Panc1 (cell line): ENCODE measurements around the gene GHDC. TPM values are rescaled to one million over a fixed set of nuclear protein-coding genes. Genes with fewer than 3 reads are reported as not detected.
A peak's percentile ranks its signal among the peaks of the same experiment; 100 is the strongest.

Experiments used
- ATAC-seq: fragments of 200-7000 bp; cut with Tn5 transposase; 2 replicates; pipeline ENCODE4 v1.9.1; 2020; ENCODE audit warnings: mild to moderate bottlenecking, moderate library complexity
- BruUV-seq: library from RNA; stranded (reverse); fragments of 400-500 nt; replicated peaks from 2 replicates; lab custom pipeline; 2021; lab: Mats Ljungman, UMichigan
- CTCF ChIA-PET: fragments of 300-600 bp; sonication (Branson Sonifier 250); formaldehyde crosslinking; loops from one replicate; lab custom pipeline; 2022; ENCODE audit warnings: antibody characterized with exemption; lab: Charles Lee
- POLR2A ChIA-PET: fragments of 300-600 bp; sonication (Branson Sonifier 250); formaldehyde crosslinking; loops from one replicate; lab custom pipeline; 2022; ENCODE audit warnings: antibody characterized with exemption; lab: Charles Lee
- DNase-seq: peaks from one replicate; pipeline ENCODE4 v3.0.0-alpha.2; 2010; ENCODE audit warnings: low read depth, low spot score
- H3K27ac ChIP-seq: 2 replicates; pipeline ENCODE4 v1.5.1; 2011; ENCODE audit warnings: mild to moderate bottlenecking, low read length, inconsistent platforms
- H3K27me3 ChIP-seq: fragments of 200-500 bp; sonication (Bioruptor generic); 2 replicates; pipeline ENCODE4 v1.6.0; 2014; ENCODE audit warnings: low read length, inconsistent platforms; ENCODE audit not compliant: control insufficient read depth, insufficient read depth
- H3K36me3 ChIP-seq: fragments of 200-500 bp; sonication (Bioruptor generic); 2 replicates; pipeline ENCODE4 v1.5.1; 2014; ENCODE audit warnings: inconsistent platforms, mild to moderate bottlenecking, low read length, moderate library complexity; ENCODE audit not compliant: control insufficient read depth, insufficient read depth
- H3K4me1 ChIP-seq: 2 replicates; pipeline ENCODE4 v1.5.1; 2011; ENCODE audit warnings: inconsistent platforms, mild to moderate bottlenecking, low read length, moderate library complexity; ENCODE audit not compliant: control insufficient read depth, insufficient read depth
- H3K4me3 ChIP-seq, 2 experiments: 2 replicates each; pipeline ENCODE4 v1.5.1; 2011 to 2012; ENCODE audit warnings: low read depth in 2 of 2, low read length in 2 of 2, mild to moderate bottlenecking in 2 of 2, inconsistent platforms in 1 of 2, moderate library complexity in 1 of 2
- H3K9me3 ChIP-seq: fragments of 200-500 bp; sonication (Bioruptor generic); 2 replicates; pipeline ENCODE4 v1.5.1; 2014; ENCODE audit warnings: low read depth, mild to moderate bottlenecking, inconsistent platforms, low read length, moderate library complexity; ENCODE audit not compliant: control insufficient read depth, insufficient read depth
- POLR2AphosphoS5 ChIP-seq: IDR thresholded peaks from 2 replicates; pipeline ENCODE4 v1.6.1; 2012; ENCODE audit warnings: mild to moderate bottlenecking, low read depth, low read length, moderate library complexity
- SIN3A ChIP-seq: IDR thresholded peaks from 2 replicates; pipeline ENCODE4 v1.6.1; 2012; ENCODE audit warnings: low read depth, mild to moderate bottlenecking, low read length, moderate library complexity, borderline replicate concordance; ENCODE audit not compliant: insufficient read depth
- TCF7L2 ChIP-seq: IDR thresholded peaks from 2 replicates; pipeline ENCODE4 v1.6.1; 2011; ENCODE audit warnings: mild to moderate bottlenecking, low read depth, low read length, inconsistent platforms
- in situ Hi-C: cut with HindIII; loops from 2 replicates; pipeline ENCODE4 v1.10.0; 2016; ENCODE audit warnings: low sequenced_read_pairs, low pct_unique_long_range_greater_than_20kb
- intact Hi-C: fragments of 100-400 bp; cut with micrococcal nuclease; formaldehyde crosslinking; loops from one replicate; pipeline ENCODE4 v1.10.0; 2022; ENCODE audit not compliant: unreplicated experiment
- total RNA-seq: library from RNA; stranded (reverse); gene quantifications from one replicate; pipeline ENCODE4 v1.2.1, GENCODE V29; 2021; ENCODE audit not compliant: unreplicated experiment
- TF ChIP-seq, protein P1 (sequence below): fragments of 450-650 bp; IDR thresholded peaks from 2 replicates; pipeline ENCODE4 v1.5.1; 2017; ENCODE audit warnings: mild to moderate bottlenecking
- TF ChIP-seq, protein P2 (sequence below), 2 experiments: IDR thresholded peaks; 2 replicates each; pipeline ENCODE4 v1.6.1; 2011 to 2012; ENCODE audit warnings: low read depth in 2 of 2, control low read depth in 1 of 2, low read length in 1 of 2, mild to moderate bottlenecking in 1 of 2, moderate library complexity in 1 of 2; ENCODE audit not compliant: insufficient read depth in 1 of 2

Gene GHDC
- total RNA-seq, 1 experiment from 2014 or later, result 21.8 TPM

DNA sequence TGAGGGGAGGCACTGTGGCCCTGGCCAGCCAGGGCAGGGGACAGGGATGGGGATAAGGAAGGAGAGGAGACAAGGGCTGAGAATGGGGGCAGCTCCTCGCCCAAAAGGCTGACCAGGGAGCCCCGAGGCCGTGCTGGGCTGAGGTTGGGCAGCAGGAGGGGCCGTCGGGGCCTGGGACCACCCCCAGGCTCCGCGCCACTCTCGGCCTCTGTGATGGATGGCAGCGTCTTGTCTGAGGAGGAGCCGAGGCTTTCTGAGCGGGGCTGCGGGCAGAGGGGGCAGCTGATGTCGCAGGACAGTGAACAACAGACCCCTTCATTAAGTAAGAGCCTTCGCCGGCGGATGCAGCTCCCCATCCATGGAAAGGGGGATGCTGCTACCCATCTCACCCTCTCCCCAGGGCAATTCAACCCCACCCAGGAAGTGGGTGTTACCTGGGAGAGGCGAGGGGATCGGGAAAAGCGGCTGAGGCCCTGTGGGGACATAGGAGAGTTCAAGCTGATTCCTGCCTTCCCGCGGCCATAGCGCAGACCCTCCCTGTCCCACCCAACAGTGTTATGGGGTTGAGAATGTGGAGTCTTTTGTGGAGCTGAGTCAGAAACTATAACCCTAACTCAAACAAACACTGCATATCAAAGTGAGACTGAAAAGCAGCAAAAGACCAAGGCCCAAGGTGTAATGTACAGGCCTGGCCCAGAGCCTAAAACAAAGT is 30.4 kb downstream of the GHDC start:
- in situ Hi-C loops, result no loop called here
- no peak for DNase-seq
- no TSS peak for BruUV-seq
- Histone ChIP-seq H3K27me3 (no peaks in the 10 kb centered on the region), H3K4me3 (no peak overlapping the region), H3K4me1 (no peaks in the 10 kb centered on the region), H3K9me3 (no peaks in the 10 kb centered on the region), H3K36me3 (no peaks in the 10 kb centered on the region), H3K27ac (no peak overlapping the region)
- no peak for ATAC-seq
- intact Hi-C loops, result no loop called here
- TF ChIP-seq TCF7L2, result no peak
- no peak for TF ChIP-seq SIN3A
- TF ChIP-seq POLR2AphosphoS5, result no peak
- TF ChIP-seq, protein P1, sequence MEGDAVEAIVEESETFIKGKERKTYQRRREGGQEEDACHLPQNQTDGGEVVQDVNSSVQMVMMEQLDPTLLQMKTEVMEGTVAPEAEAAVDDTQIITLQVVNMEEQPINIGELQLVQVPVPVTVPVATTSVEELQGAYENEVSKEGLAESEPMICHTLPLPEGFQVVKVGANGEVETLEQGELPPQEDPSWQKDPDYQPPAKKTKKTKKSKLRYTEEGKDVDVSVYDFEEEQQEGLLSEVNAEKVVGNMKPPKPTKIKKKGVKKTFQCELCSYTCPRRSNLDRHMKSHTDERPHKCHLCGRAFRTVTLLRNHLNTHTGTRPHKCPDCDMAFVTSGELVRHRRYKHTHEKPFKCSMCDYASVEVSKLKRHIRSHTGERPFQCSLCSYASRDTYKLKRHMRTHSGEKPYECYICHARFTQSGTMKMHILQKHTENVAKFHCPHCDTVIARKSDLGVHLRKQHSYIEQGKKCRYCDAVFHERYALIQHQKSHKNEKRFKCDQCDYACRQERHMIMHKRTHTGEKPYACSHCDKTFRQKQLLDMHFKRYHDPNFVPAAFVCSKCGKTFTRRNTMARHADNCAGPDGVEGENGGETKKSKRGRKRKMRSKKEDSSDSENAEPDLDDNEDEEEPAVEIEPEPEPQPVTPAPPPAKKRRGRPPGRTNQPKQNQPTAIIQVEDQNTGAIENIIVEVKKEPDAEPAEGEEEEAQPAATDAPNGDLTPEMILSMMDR, result no peak
- TF ChIP-seq, protein P2, sequence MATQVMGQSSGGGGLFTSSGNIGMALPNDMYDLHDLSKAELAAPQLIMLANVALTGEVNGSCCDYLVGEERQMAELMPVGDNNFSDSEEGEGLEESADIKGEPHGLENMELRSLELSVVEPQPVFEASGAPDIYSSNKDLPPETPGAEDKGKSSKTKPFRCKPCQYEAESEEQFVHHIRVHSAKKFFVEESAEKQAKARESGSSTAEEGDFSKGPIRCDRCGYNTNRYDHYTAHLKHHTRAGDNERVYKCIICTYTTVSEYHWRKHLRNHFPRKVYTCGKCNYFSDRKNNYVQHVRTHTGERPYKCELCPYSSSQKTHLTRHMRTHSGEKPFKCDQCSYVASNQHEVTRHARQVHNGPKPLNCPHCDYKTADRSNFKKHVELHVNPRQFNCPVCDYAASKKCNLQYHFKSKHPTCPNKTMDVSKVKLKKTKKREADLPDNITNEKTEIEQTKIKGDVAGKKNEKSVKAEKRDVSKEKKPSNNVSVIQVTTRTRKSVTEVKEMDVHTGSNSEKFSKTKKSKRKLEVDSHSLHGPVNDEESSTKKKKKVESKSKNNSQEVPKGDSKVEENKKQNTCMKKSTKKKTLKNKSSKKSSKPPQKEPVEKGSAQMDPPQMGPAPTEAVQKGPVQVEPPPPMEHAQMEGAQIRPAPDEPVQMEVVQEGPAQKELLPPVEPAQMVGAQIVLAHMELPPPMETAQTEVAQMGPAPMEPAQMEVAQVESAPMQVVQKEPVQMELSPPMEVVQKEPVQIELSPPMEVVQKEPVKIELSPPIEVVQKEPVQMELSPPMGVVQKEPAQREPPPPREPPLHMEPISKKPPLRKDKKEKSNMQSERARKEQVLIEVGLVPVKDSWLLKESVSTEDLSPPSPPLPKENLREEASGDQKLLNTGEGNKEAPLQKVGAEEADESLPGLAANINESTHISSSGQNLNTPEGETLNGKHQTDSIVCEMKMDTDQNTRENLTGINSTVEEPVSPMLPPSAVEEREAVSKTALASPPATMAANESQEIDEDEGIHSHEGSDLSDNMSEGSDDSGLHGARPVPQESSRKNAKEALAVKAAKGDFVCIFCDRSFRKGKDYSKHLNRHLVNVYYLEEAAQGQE (IDR thresholded peaks at IDR 0.05; ENCODE audit: insufficient read depth in 1 of 2, low read depth in 2 of 2, low read length in 1 of 2), result no peak
- CTCF ChIA-PET, result interaction anchor here (0.6 kb wide), 1 partner anchor 364 kb away, joined by 3 read pairs; no protein-coding TSS in a partner anchor
- POLR2A ChIA-PET, result interaction anchor here (0.8 kb wide), 1 partner anchor 9 kb away, joined by 3 read pairs; the partner anchor contains the start of gene RAB5C

DNA sequence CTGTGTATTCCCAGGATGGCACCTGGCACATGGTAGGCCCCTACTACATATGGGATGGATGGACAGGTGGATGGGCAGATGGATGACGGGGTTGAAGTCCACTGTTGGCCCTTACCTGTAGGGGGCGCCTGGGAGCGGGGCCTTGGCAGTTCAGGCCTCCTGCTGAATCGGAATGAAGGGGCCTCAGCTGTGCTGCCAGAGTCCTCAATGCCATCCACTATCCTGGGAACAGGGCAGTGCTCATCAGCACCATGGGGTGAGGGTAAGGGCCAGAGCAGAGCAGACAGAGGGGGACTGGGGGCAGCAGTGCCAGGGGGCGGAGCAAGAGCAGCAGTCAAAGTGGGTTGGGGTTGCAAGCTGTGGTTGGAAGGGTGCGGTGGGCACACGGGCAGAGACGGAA is 31.2 kb downstream of the GHDC start:
- TF ChIP-seq POLR2AphosphoS5 (no peak), TCF7L2 (no peak), SIN3A (no peak)
- TF ChIP-seq, protein P1, result no peak; the same call in 1 of the 2 replicates
- TF ChIP-seq, protein P2 (IDR thresholded peaks at IDR 0.05; ENCODE audit: insufficient read depth in 1 of 2, low read depth in 2 of 2, low read length in 1 of 2), result no peak
- Histone ChIP-seq H3K4me1 (no peaks in the 10 kb centered on the region), H3K4me3 (no peak overlapping the region), H3K9me3 (no peaks in the 10 kb centered on the region), H3K36me3 (no peaks in the 10 kb centered on the region), H3K27me3 (no peaks in the 10 kb centered on the region), H3K27ac (no peak overlapping the region)
- intact Hi-C loops (no loop called here), in situ Hi-C loops (no loop called here)
- no peak for DNase-seq
- ATAC-seq, result 0 out of 2 replicates have a peak, but pooled peaks have one; percentile 53
- ChIA-PET POLR2A (no interaction called here), CTCF (no interaction called here)
- no TSS peak for BruUV-seq
